Left forelimb (tissue), 1 donor: ENCODE data around the gene ARHGAP8.

Source experiments
- DNase-seq: peaks from one replicate; pipeline ENCODE4 v3.0.0-alpha.2; 2018; ENCODE audit warnings: low spot score

Gene ARHGAP8

DNA sequence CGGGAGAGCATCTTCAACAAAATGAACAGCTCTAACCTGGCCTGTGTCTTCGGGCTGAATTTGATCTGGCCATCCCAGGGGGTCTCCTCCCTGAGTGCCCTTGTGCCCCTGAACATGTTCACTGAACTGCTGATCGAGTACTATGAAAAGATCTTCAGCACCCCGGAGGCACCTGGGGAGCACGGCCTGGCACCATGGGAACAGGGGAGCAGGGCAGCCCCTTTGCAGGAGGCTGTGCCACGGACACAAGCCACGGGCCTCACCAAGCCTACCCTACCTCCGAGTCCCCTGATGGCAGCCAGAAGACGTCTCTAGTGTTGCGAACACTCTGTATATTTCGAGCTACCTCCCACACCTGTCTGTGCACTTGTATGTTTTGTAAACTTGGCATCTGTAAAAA is 109.9 kb downstream of the ARHGAP8 start:
- DNase-seq: no peak

DNA sequence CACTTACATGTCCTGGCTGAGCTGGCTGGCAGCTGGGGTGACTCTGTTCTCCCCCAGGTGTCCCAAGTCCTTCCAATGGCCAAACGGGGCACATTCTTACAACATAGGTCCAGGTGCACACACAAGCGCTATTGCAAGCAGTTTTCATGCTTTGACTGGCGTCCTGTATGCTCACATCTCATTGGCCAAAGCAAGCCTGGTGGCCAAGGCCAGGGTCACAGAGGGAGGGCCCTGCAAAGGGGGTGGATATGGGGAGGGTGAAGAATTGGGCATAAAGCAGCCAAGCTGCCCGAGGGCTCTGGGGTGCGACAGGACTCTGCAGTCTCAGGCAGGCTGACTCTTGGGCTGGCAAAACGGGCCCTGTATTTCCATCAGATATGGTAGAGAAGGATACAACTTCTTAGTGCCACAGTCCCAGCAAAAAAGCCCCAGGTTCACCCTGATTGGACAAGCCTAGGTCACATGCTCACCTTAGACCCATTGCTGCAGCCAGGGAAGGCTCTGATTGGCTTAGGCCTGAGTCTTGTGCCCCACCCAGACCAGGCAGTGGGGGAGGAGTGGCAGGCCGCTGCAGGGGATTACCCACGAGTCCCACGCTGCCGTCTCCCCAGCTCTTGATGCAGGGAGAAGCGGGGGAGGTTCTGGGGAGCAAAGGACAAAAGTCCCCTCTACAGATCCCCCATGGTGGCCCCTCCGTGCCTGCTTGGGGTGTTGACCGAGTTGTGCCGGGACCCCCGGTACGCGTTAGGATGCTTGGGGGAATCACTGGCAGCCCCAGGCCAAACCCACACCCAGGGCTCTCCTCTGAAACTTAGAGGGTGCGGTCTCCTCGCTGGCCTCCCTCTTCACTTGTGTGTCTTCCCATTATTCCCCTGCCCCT is 110.8 kb downstream of the ARHGAP8 start:
- DNase-seq: no peak

GRCh38 chr22:44865193-44866057 is 113.0 kb downstream of the ARHGAP8 start:
- DNase-seq: no peak

GRCh38 chr22:44869196-44869595 is 116.8 kb downstream of the ARHGAP8 start:
- DNase-seq: no peak

DNA sequence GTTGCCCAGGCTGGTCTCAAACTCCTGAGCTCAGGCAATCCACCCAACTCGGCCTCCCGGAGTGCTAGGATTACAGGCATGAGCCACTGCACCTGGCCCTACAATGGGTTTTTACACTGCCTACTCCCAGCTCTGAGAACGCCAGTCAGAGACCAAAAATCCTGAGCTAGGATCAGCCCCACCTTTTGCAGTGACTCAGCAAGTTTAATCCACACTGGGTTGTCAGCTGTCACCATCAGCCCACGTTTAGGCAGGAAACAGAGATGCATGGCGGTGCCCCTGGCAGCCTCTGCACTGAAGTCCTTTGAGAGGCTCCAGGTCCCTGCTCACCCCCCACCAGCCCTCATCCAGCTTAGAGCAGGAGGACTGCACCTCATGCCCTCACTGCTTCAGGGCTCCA is 117.6 kb downstream of the ARHGAP8 start:
- no peak for DNase-seq

DNA sequence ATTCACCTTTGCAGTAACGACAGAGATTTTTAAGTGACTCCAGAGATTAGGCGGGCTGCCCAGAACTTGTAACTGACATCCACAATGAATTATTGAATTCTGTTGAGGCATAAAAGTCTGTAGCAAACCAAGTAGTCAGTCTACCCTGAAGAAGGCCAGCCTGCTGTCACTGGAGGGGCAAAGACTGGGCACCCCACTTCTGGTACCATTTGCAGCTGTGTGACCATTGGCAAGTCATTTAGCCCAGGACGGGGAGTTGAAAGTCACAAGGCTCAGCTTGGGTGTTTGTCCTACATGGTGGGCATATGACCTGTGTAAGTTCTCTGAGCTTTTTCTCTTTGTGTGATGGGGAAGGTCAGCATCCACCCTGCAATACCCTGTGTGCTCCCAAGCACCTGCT is 119.4 kb downstream of the ARHGAP8 start:
- DNase-seq: no peak

DNA sequence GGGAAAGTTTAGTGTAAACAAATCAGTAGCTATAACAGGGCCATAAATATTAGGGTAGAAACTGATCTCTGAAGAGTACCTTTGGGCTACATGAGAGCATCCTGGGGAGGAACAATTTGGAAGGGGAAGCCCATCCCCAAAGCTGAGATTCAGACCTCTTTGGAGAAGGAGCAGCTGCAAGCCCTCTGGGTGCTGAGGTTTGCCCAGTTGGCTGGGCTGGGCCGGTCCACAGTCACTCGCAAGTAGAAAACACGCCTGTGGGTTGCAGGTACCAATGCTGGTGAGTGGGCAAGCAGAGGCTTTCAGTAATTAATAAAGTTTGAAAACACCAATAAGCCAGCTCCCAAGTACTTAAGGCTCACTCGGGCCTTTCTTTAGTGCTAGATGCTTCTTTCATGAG is 124.5 kb downstream of the ARHGAP8 start:
- DNase-seq: no peak

DNA sequence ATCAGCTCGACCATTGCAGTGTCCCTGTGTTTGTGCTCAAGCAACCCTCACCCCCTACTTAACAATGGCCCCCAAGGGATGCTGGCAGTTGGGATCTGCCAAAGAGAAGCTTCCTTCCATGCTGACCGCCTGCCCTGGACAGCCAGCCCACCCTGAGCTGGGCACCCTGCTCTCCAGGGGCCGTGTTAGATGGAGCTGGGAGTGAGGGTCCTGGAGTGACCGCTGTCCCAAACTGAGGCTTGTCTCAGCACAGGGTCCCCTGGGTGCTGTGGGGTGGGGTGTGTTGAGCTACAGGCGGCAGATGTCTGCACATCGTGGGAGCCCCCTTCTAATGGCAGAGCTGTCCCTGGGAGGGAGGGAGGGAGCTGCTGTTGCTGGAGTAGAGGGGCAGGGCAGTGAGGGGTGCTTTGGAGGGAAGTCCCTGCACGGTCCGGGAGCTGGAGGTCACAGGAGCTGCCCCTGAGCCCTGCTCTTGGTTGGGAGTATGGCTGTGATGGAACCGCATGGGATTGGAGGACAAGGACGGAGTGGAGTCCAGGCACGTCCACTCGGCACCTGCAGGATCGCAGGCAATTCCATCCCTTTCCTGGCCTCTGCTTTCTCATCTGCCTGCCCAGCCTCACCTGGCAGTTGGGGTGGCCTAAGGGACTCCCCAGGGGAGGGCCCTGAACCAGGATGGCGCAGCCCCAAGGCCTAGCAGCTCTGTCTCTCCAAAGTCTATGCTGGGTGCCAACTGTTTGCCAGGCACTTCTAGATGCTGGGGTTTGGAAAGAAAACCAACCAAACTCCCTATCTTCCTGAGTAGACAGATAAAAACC is 126.3 kb downstream of the ARHGAP8 start:
- peak; percentile 31 for DNase-seq

- DNase-seq: peak; percentile 46
These were observed 126.9 kb downstream of the ARHGAP8 start for GRCh38 chr22:44879301-44879680.

DNA sequence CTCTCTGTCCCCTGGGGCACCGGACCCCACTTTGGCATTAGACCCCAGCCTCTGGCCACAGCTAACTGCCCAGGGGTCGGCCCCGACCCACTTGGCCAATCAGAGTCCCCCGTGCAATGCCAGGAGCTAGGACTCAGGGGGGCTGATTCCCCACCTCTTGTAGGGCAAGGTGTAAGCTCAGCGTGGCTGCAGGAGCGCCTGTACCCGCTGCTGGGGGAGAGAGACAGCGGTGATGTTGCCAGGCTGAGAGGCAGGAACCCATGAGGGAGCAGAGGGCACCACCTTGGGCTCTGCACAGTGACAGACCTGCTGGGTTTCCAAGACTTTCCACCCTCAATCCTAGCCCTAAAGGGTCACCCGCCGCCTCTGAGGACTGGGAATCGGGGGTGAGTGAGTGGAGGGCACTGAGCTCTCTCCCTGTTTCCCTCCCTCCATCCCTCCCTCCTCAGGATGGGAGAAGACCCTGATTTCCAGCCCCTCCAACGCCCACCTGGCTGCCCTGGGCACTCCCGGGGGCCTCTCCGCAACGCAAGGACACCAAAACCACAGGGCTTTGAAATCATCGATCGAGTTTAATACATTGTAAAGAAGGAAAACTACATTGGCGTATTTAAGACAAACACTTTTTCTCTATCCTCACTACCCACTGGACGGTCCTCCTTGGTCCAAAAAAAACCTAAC is 128.4 kb downstream of the ARHGAP8 start:
- peak; percentile 53 for DNase-seq

GRCh38 chr22:44881624-44882023 is 129.2 kb downstream of the ARHGAP8 start:
- DNase-seq: peak; percentile 47

- DNase-seq: no peak
These were observed 130.0 kb downstream of the ARHGAP8 start for GRCh38 chr22:44882226-44882905.

GRCh38 chr22:44883011-44883421 is 130.6 kb downstream of the ARHGAP8 start:
- DNase-seq: peak; percentile 25

DNA sequence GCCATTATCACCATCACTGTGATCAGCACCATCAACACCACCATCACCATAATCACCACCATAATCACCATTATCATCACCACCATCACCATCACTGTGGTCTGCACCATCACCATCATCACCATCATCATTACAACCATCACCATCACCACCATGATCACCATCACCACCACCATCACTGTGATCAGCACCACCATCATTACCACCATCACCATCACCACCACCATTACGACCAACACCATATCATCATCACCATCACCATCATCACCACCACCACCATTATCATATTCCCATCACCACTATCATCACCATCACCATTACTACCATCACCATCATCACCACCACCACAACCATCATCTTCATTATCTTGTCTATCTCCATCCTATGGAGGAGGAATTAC is 132.2 kb downstream of the ARHGAP8 start:
- DNase-seq: no peak

- peak; percentile 31 for DNase-seq
These were observed 132.8 kb downstream of the ARHGAP8 start for GRCh38 chr22:44884968-44885805.

DNA sequence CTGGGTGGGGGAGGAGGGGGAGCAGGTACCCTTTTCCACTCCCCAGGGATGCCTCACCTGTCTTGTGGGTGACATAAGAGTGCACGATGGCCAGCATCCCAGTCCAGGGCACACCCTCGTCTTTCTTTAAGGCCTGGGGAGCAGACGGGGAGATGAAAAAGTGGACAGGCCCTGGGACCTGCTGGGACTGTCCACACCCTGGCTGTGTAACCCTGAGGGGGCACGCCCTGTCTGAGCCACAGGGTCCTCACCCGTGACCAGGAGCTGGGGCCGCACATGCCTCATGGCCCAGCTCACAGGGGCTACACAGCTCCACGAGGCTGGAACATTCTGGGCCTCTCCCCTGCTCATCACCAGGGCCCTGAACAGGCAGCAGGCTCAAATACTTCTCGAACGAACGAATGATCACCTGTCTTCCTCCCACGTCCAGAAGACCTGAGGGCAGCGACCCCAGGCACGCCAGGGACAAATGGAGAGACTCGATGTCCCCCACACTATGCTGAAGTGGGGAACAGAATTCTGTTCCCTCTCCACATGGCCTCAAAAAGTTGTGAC is 133.5 kb downstream of the ARHGAP8 start:
- peak; percentile 28 for DNase-seq

DNA sequence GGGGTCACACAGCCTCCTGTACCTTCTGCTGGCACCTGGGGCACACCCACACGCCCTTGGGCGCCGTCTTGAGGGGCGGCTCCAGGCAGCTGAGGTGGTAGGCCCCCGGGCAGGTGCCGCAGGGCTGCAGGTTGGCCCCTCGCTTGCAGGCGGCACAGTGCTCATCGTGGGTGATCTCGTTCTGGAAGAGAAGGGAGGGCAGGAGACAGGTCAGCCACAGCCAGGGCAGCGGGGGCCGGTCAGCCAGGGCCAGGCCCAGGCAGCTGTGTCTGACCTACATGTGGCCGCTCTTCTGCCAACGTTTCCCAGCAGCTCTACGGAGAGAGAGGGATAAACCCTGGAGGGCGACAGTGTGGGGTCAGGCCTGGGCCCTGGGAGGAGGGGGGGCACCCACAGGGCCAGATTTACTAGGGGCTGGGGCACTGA is 135.6 kb downstream of the ARHGAP8 start:
- peak; percentile 46 for DNase-seq

GRCh38 chr22:44888491-44889254 is 136.3 kb downstream of the ARHGAP8 start:
- peak; percentile 17 for DNase-seq
